ENCODE results near the gene TMEM225B. TPM values are rescaled to one million over a fixed set of nuclear protein-coding genes. Genes with fewer than 3 reads are reported as not detected.
"Not testable (repeated sequence)": the region's sequence is repeated elsewhere in the genome, so short reads cannot be mapped to it uniquely, and the experiment has no call there.

Gene TMEM225B
- total RNA-seq, 1 experiment from 2014 or later = 3.1 TPM

DNA sequence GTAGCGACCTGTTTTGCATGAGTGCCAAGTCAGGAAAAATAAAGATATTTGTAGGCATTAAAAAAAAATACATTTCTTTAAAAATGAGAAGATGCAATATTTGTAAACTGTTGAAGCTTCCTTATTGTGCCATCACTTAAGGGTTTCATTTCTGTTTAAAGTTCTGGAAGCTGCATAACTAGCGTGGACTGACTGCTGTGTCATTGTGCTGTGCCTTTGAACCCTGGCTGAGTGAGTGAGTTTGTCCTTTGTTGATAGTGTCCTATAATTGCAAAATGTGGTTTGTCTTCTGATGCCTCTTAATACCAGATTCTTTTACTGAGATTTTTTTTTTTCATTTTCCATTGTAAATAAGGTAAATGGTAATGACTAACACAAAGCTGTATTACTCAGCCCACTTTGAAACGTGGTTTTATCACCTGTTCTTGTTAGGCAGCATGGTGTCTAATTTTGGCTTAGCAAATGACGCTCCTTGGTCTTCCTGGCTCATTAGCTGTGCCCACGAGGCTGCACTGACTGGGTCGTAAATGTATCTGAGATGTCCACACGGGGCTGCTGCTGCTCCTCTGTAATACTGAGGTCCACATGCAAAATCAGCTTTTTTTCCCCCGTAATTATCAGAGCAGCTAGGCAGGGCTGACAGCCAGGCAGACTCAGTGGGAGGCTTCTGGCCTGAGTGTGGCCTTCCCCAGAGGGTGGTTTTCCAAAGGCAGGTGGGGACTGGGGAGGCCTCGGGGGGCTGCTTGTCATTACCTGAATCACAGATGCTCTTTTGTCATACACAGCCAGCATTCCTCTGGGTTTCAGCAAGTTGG is 33.4 kb downstream of the TMEM225B start:
- Histone ChIP-seq H3K27me3 (ENCODE audit: insufficient read depth, low read length) (no peaks in the 10 kb centered on the region), H3K79me2 (ENCODE audit: insufficient read depth, low read length) (no peaks in the 10 kb centered on the region; the same call in 1 of the 2 replicates), H3K9ac (ENCODE audit: low read length) (no peak overlapping the region), H3K4me3 (replicated peaks in 1 of 2; ENCODE audit: low read depth in 1 of 2, low read length in 2 of 2) (no peak overlapping the region), H3K4me2 (ENCODE audit: low read length) (no peak overlapping the region), H3K9me2 (ENCODE audit: insufficient read depth) (no peaks in the 10 kb centered on the region), H3K4me1 (ENCODE audit: control insufficient read depth in 1 of 2, insufficient read depth in 2 of 2, low read length in 2 of 2) (no peaks in the 10 kb centered on the region), H3K9me3 (ENCODE audit: control insufficient read depth in 1 of 2, insufficient read depth in 1 of 2, low read depth in 1 of 2, low read length in 2 of 2) (no peaks in the 10 kb centered on the region), H3K27ac (ENCODE audit: low read depth, low read length) (no peak overlapping the region), H3K36me3 (ENCODE audit: control insufficient read depth in 1 of 2, insufficient read depth in 2 of 2, low read length in 2 of 2) (peaks cover 15 to 35% of the 10 kb centered on the region in 2 experiments; a peak in 3 of 4 replicates), H2AFZ (ENCODE audit: low read depth, low read length, poor library complexity, severe bottlenecking) (no peak overlapping the region), H4K20me1 (ENCODE audit: insufficient read depth) (peaks cover 7% of the 10 kb centered on the region; the same call in 1 of the 2 replicates)
- POLR2A ChIA-PET = no interaction called here
- ATAC-seq (peak; percentile 54; the same call in 1 of the 2 replicates), DNase-seq (ENCODE audit: low read depth, low spot score) (no peak)
- intact Hi-C loops (cut with micrococcal nuclease) = loop anchor here (10.0 kb wide), 1 partner anchor 203 kb away; no protein-coding TSS in a partner anchor
- BruUV-seq (replicated peaks) = no TSS peak
- CTCF ChIA-PET = interaction anchor here (1.1 kb wide), 2 partner anchors 288 to 359 kb away, joined by 3 to 4 read pairs; partner anchors contain the start of gene TRIM4
- no peak for TF ChIP-seq SIN3A (IDR thresholded peaks at IDR 0.05; ENCODE audit: low read depth)
- peak; percentile 67 for TF ChIP-seq RAD21 (IDR thresholded peaks at IDR 0.05; ENCODE audit: low read depth)
- TF ChIP-seq, protein P1, sequence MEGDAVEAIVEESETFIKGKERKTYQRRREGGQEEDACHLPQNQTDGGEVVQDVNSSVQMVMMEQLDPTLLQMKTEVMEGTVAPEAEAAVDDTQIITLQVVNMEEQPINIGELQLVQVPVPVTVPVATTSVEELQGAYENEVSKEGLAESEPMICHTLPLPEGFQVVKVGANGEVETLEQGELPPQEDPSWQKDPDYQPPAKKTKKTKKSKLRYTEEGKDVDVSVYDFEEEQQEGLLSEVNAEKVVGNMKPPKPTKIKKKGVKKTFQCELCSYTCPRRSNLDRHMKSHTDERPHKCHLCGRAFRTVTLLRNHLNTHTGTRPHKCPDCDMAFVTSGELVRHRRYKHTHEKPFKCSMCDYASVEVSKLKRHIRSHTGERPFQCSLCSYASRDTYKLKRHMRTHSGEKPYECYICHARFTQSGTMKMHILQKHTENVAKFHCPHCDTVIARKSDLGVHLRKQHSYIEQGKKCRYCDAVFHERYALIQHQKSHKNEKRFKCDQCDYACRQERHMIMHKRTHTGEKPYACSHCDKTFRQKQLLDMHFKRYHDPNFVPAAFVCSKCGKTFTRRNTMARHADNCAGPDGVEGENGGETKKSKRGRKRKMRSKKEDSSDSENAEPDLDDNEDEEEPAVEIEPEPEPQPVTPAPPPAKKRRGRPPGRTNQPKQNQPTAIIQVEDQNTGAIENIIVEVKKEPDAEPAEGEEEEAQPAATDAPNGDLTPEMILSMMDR (IDR thresholded peaks at IDR 0.05 in 2 of 3, conservative IDR thresholded peaks at IDR 0.05 in 1 of 3; ENCODE audit: borderline replicate concordance in 1 of 3, insufficient read depth in 1 of 3, low read depth in 2 of 3, low read length in 2 of 3) = peak in 2 of 3 experiments; percentile 21 to 26; a peak in 3 of 6 replicates
- RAD21 ChIA-PET (ENCODE audit: low non-redundant PET in 1 of 2, low total read pairs in 2 of 2, uncharacterized antibody in 2 of 2, unreplicated experiment in 2 of 2) = no interaction called here

DNA sequence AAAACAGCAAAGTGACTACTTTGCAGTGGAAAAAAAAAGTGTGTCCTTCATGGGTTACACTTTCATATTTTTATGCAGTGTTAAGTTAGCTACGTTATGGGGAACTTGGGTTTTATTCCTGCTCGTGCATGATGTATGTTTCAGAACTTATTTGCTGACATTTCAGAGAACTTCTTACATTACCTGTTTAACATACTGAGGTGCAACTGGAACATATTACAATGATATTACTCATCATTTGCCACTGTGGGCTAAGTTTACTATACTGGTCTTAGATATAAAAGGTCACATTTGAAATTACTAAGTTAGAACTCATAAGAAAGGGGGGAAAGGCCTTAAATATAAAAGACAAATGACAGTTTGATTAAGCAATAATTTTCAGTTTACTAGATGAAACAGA is 39.3 kb downstream of the TMEM225B start:
- RAD21 ChIA-PET (ENCODE audit: low non-redundant PET in 1 of 2, low total read pairs in 2 of 2, uncharacterized antibody in 2 of 2, unreplicated experiment in 2 of 2) = not testable (repeated sequence)

More for the DNA sequence above, 39.3 kb downstream of the TMEM225B start:
- H3K36me3 ChIP-seq (ENCODE audit: control insufficient read depth in 1 of 2, insufficient read depth in 2 of 2, low read length in 2 of 2); H3K4me2 ChIP-seq (ENCODE audit: low read length); H3K4me3 ChIP-seq (replicated peaks in 1 of 2; ENCODE audit: low read depth in 1 of 2, low read length in 2 of 2); H3K27ac ChIP-seq (ENCODE audit: low read depth, low read length); CTCF ChIA-PET; H3K79me2 ChIP-seq (ENCODE audit: insufficient read depth, low read length); DNase-seq (ENCODE audit: low read depth, low spot score); H3K4me1 ChIP-seq (ENCODE audit: control insufficient read depth in 1 of 2, insufficient read depth in 2 of 2, low read length in 2 of 2); H3K9me2 ChIP-seq (ENCODE audit: insufficient read depth); H4K20me1 ChIP-seq (ENCODE audit: insufficient read depth); ATAC-seq; H3K9ac ChIP-seq (ENCODE audit: low read length); H2AFZ ChIP-seq (ENCODE audit: low read depth, low read length, poor library complexity, severe bottlenecking); POLR2A ChIA-PET; H3K9me3 ChIP-seq (ENCODE audit: control insufficient read depth in 1 of 2, insufficient read depth in 1 of 2, low read depth in 1 of 2, low read length in 2 of 2); BruUV-seq (replicated peaks); H3K27me3 ChIP-seq (ENCODE audit: insufficient read depth, low read length): not testable (repeated sequence)
- intact Hi-C loops (cut with micrococcal nuclease) = loop anchor here (10.0 kb wide), 1 partner anchor 197 kb away; no protein-coding TSS in a partner anchor
